NCI-H2196 (cell line): ENCODE data around the gene APEH.

Experiments
- DNase-seq: peaks from one replicate; lab custom pipeline; 2025; ENCODE audit not compliant: unreplicated experiment; lab: John Stamatoyannopoulos, UW

The APEH gene

DNA sequence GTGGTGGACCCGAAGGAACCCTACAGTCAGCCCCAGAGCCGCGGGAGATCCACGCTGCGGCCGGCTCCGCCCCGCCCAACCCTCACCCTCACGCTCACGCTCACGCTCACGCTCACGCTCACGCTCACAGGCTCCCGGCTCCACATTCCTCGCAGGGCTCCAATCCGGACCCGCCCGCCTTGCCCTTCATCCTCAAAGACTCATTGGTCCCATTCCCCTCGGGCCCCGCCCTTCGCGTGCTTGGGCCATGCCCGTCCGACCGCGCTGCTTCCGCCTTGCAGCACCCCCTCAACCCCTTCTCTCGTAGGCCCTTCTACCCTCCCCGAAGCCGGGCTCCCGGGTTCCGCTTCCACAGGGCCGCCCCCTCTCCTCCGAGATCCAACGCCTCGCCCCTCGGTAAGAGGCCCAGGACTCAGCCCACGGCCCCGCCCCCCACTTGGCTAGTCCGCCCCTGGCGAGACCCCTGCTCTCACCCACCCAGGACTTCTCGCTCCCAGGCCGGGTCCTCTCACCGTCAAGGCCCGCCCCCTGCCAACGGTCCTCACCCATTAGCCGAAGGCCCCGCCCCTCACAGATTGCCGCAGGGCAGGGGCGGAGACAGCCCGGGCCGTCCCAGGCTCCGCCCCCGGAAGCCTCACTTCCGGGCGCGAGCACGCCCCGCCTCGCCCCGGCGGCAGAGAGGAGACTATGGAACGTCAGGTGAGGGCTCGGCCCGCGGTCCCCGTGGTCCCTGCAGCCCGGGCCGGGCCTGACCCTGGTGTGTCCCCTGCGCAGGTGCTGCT is at the start of gene APEH:
Gene APEH, plus strand, starts transcription at position 637 of the 782 bp plus-strand sequence. Its CDS starts 51 bp downstream, at position 688.
- no peak for DNase-seq

DNA sequence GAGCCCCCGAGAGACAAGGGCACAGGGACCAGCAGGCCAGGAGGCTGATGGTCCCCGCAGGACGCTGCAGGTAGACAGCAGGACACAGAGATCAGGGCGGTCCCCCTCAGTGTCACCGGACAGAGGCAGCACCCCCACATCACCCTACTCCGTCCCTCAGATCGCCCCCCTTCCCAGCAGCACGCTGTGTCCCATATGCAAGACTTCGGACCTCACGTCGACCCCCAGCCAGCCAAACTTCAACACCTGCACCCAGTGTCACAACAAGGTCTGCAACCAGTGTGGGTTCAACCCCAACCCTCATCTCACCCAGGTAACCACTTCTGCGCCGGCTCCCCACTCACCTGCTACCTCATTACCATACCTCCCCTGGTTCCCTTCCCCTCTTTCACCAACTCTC is 49.1 kb upstream of the APEH start:
- no peak for DNase-seq

DNA sequence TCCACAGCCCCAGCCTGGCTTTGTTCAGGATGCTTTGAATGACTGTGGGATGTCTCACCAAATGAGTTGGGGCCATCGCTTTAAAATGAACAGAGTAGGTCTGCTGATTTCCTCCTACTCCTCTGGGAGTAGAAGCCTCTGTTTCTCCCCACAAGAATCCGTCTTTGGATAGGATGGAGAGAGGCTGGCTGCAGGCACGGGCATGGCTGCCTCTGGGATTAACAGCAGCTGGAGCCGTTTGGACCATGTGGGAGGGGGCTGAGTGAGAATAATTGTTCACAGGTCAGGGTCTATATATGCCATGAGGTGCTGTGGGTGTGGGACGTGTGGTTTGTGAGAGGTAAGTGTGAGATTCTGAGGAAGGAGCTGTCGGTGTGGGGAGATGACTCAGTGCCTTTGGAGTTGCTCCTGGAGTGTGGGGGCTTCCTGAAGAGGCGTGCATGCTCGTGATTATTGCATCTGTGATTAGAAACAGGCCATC is 48.0 kb upstream of the APEH start:
- no peak for DNase-seq

DNA sequence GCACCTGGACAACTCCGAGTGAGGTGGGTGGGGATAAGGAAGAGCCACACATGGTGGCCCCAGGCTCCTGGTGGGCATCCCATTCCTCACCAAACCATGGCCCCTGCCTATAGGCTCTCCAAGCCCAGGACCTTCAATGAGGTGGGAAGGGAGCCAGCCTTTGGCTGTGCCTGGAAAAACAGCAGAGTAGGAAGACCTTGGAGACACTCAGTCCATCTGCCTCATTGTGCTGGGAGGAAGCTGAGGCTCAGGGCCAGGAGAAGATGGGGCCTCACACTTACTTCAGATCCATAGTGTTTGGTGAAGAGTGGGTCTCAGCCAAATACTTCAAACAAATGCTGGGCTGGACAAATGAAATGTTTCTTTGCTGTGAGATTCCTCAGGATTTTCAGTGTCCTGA is 47.4 kb upstream of the APEH start:
- DNase-seq: no peak

DNA sequence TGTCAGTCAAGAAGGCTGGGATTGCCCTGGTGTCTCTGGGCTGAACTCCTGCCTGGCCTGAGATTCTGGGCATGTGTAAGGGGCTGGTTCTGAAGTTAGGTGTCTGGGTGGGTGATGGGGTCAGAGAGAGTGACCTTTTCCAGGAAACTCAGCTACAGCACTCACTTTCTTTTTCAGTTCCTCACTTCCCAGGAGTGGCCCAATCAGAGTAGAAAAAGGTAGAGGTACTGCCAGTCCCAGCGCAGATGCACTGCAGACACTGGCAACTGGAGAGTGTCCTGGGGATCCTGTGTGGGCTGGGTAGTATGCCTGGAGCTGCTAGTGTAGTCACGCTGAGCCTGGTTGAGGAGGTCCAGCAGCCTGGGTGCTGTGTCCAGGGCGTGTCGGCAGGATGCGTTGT is 46.5 kb upstream of the APEH start:
- DNase-seq: no peak

DNA sequence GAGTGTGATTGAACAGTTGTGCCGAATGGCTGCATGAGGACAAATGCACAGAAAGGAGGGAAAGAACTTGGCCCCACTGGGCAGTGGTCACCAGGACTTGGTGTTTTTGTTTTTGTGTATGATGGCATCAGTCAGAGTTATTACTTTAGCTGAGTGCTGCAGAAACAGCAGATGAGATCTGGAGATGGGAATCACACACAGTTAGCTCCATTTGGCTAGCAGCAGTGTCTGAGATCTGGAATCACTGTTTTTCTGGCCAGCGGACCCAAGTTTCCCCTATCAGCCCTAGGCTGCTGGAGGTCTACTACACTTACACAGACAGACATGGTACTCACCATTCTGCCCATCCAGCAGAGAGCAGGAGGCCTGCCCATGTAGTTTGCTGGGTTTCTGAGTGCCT is 45.9 kb upstream of the APEH start:
- DNase-seq: no peak

DNA sequence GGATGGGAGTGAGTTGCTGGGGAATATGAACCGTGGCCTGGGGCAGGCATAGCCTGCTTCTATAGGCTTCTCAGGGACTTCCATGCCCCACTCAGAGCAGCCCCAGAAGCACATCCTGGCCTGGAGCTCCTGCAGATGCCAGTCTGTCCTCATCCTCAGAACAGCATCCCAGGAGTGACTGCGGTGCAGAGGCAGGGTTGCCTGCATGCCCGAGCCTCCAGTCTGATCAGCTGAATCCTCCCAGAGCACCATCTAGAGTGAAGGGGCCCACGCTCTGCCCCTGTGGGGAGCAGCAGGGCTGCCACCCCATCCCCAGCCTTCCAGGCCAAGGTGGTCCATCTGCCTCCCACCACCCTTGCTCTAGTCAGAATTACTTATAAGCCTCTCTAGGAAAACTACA is 44.7 kb upstream of the APEH start:
- no peak for DNase-seq

DNA sequence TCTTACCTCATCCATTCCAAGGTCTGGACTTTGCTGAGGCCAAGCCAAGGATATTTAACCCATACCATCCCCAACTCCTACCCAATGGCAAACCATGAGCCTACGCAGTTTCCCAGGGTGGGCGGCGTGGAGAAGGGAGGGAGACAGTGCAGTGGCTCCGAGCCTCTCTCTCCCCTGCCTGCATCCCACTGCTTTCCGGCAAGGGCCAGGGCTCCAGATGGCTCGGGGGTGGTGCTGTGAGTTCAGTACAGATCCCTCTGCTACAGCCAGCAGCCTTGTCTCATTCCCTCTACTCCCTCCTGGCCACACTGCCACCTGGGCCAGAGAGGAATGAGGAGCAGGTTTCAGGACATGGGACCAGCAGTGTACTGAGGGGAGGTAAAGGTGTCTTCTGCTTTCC is 44.3 kb upstream of the APEH start:
- DNase-seq: no peak

DNA sequence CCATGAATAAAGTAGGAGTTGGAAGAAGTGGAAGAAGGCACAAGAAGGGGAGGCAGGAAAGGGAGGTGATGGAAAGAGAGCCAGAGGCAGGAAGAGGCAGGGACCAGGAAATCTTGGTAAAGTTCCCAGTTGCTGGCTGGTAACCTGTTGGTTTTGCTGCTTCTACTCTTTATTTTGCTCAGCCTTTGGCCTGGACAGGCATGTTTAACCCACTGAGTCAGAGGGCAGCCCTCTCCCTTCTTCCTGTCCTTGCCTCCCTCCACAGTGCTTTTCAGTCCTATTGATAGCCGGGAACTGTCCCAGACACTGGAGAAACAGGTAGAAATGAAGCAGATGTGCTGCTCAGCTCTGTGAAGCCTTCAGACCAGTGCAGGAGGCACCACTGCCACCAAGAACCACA is 43.4 kb upstream of the APEH start:
- no peak for DNase-seq

DNA sequence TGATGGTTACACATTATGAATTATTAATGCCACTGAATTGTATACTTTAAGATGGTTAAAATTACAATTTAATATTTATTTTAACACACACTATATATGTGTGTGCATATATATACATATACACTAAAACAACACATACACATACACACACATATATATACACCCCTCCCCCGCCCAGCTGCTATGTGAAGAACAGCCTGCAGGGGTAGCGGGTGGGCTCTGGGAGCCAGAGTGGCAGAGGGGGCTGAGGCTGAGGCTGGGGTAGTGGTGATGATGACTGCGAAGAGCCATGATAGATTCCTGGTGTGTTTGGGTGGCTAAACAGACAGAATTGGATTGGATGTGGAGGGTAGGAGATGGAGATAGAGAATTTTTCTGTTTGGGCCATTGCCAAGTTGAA is 39.4 kb upstream of the APEH start:
- DNase-seq: no peak

DNA sequence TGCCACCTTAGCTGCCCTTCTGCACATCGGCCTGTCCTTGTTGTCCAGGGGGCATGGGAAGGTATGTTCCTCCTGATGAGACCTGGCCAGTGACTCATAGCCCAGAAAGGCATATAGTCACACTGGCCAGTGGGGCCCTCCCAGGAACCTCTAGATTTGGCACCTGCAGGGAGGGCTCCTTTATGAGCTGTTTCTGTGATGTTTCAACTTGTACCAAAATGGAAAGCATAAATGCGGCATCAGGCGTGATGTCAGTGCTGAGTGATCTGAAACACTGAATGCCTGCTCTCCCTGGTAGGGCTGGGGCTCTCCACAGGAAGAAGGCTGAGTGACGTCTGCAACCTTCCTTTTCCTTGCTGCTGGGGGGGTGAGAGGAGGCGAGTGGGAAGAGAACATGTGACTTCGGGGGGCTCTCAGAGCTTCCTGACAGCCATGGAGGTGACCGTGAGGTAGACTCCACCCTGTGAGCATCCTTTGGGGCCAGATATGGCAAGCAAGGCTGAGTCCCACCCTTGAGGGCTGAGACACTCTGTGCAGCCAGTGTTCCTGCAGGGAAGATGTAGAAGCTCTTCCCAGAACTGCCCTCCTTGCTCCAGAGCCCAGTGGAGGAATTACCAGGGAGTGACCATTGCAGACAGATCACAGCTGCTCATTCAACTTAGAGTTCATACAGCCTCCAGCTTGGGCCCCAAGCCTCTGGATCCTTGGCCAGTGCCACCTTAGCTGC is 37.1 kb upstream of the APEH start:
- DNase-seq: no peak

DNA sequence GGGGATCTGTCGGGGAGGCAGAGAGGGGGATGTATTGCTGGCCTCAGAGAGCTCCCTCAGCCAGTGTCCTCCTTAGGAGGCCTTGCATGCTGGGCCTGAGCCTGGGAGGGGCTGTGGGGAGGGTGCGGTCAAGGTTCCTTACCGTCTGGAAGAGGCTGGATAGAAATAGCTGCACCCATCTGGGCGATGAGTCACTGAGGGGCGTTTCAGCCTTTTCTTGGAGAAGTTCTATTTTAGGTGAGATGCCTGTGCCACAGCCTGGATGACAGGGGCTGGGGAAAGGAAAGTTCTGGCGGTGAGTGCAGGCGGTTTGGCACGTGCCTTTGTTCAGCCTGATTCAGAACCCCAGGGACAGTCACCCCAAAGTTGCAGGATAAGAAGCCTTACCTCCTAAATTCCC is 35.7 kb upstream of the APEH start:
- no peak for DNase-seq

DNA sequence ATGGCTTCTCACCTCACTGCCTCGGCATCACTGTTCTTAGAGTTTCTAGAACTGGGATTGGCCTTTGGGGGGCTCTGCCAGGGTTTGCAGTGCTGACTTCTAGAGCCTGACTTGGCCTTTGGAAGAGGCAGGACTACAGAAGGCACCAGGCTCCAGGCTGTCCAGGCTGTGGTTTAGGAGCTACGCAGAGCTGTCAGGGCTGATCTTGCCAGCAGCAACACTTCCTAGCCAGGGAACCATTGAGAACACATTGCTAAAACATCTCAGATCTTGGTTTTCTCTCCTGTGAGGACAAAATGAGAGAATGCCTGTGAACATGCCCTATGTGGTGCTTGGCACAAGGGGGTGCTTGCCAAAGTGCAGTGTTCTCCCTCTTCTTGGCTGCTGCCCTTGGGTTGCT is 34.6 kb upstream of the APEH start:
- no peak for DNase-seq

DNA sequence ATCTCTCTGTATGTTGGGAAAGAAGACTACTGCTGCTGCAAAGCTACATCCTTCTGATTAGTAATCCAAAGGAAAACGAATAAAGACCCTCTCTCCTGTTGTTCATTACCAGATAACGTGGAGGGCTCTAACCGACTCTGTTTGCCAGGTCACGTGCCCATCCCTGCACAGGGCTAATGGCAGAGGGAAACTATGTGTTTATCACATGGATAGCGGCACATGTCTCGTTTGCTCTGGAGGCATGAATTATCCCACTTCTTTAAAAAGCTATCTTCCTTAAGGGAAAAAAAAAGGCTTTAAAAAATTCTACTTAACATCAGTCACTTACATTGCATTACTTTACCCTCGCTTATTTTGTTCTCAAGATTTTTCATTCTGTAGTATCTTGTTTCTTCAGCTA is 32.9 kb upstream of the APEH start:
- DNase-seq: no peak

DNA sequence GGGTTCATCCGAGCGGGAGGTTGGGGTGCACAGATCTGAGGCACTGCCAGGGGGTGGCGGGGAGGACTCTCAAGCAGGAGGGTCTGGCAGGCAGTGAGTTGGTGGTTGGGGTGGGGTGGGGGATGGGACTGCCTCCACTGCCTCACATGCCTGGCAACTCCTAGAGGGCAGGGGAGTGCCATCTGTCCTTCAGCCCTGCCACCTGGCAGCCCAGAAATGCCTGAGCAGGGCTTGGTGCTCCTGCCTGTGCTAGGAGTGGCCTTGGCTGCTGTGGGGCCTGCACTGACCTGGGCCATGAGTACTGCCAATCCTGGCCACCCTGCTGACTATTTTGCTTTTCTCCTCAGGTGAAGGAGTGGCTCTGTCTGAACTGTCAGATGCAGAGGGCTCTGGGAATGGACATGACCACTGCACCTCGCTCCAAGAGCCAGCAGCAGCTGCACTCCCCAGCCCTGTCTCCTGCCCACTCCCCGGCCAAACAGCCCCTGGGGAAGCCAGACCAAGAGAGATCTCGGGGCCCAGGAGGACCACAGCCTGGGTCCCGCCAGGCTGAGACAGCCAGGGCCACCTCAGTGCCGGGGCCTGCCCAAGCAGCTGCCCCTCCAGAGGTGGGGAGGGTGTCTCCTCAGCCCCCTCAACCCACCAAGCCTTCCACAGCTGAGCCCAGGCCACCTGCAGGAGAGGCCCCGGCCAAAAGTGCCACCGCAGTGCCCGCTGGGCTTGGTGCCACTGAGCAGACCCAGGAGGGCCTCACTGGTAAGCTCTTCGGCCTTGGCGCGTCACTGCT is 32.0 kb upstream of the APEH start:
- DNase-seq: no peak

DNA sequence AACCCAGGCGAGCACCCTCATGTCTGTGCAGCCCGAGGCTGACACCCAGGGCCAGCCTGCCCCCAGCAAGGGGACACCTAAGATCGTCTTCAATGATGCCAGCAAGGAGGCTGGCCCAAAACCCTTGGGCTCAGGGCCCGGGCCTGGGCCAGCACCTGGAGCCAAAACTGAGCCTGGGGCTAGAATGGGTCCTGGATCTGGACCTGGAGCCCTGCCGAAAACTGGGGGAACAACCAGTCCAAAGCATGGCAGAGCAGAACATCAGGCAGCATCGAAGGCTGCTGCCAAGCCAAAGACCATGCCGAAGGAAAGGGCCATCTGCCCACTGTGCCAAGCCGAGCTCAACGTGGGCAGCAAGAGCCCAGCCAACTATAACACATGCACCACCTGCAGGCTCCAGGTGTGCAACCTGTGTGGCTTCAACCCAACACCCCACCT is 31.4 kb upstream of the APEH start:
- DNase-seq: no peak

DNA sequence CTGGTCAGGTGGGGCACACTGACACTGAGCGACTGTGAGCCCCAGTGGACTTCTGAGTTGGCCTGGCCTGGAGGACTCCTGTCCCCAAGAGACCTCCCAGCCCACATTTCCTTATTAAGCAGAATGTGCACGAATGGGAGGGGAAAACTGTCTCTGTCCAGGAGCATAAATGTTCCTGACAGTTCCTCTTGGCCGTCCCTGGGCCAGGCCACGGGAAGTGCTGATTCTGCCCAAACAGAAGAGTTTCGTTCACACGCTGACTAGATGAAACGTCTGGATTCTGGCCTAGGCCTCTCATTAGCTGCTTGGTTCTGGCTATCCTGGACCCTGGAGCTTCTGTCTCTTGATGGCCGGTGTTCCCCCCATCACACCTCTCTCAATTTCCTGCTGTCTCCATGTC is 29.5 kb upstream of the APEH start:
- no peak for DNase-seq

DNA sequence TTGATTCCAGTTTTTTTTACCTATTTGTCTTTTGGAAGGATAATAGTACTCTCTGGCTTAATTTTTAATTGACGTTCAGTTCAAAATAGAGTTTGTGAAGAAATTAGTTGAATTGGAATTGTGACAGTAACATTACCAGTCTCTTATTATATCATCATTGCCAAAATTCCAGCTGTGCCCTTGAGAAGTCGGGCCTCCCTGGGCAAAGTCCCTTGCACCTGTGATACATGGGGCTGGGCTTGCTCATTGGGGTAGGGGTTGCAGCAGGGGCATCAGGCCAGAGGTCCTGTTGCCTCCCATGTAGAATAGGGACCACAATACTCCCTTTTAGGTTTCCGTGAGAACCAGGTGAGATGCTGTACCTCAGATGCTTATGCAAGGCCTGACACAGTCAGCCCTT is 27.9 kb upstream of the APEH start:
- no peak for DNase-seq

DNA sequence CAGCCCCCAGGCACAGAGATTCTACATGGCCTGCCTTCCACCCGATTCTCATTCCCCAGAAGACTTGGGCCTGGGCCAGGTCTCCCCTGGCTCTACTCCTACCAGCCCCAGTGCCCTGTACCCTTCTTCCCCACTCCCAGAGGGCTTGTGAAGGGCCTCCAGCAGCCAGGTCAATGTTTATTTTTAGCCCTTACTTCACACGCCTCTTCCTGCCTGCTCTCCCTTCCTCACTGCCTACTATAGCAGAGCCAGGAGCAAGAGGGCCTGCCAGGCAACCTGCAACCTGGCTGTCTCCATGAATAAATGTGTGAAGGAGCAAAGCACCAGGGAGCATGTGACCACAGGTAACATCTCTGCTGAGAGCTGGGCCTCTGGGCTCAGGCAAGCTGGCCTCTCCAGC is 26.4 kb upstream of the APEH start:
- no peak for DNase-seq

DNA sequence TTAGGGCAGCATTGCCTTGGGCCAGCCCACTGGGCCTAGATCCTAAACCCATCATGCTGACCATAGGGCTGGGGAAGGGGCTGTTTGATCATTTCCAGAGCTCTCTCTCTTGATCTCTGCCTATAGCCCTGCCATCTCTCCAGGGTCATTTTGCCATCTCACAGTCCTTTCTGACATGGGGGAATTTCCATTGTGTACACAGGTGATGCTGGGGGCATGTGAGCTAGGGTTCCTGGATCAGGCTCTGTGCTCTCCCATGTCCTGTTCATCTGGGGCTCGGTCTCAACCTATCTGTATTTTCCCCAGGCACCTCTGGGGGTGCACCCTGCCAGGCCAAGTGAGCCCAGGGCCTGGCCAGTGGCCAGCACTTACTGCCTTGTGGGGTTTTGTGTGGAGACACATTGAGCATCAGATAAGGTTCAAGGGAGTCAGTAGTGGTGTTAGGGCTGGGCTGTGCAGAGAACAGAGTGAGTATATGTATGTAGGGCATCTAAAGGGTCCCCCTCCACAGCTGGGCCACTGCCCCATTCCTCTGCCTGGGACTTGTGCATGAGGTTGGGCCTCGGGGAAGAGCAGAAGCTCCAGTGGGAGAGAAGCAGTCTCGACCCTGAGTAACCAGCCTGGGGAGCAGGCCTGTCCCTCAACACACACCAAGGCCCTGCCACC is 25.7 kb upstream of the APEH start:
- no peak for DNase-seq

DNA sequence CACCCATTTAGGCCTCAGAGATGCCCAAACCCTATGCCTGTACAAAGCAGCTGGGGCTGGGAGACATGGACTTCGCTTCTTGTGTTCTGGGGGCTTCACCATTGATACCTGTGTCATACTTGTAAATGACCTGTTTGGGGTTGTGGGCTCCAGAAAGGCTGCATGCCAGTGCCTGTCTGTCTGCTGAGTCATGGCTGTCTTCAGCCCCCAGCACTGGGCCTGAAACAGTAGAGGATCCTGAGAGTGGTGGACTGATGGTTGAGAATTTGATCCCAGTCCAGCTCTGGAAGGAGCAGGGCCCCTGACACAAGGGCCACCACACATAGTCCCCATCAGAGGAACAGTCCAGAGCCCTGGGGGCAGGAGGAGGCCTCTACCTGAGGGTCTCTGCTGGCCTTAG is 24.6 kb upstream of the APEH start:
- DNase-seq: no peak
